Prostate gland (tissue), 2 donors: ENCODE data around the gene EXOSC7.

Experiments
- POLR2A ChIP-seq: fragments of 450-650 bp; IDR thresholded peaks from one replicate; pipeline ENCODE4 v1.6.1; 2016; ENCODE audit warnings: antibody characterized with exemption, mild to moderate bottlenecking
- TF ChIP-seq, protein P1 (sequence below), 4 experiments: fragments of 200-600 bp in 2 of 4; fragments of 450-650 bp in 2 of 4; sonication (generic) in 2 of 4; IDR thresholded peaks; 1 replicate in 3 of 4; 2 replicates in 1 of 4; pipeline ENCODE4 v1.5.1; 2016 to 2019; ENCODE audit warnings: antibody characterized with exemption in 4 of 4, mild to moderate bottlenecking in 2 of 4, moderate library complexity in 2 of 4

GRCh38 chr3:44995142-44995770 is 19.2 kb downstream of the EXOSC7 start:
- no peak for TF ChIP-seq POLR2A
- TF ChIP-seq, protein P1, sequence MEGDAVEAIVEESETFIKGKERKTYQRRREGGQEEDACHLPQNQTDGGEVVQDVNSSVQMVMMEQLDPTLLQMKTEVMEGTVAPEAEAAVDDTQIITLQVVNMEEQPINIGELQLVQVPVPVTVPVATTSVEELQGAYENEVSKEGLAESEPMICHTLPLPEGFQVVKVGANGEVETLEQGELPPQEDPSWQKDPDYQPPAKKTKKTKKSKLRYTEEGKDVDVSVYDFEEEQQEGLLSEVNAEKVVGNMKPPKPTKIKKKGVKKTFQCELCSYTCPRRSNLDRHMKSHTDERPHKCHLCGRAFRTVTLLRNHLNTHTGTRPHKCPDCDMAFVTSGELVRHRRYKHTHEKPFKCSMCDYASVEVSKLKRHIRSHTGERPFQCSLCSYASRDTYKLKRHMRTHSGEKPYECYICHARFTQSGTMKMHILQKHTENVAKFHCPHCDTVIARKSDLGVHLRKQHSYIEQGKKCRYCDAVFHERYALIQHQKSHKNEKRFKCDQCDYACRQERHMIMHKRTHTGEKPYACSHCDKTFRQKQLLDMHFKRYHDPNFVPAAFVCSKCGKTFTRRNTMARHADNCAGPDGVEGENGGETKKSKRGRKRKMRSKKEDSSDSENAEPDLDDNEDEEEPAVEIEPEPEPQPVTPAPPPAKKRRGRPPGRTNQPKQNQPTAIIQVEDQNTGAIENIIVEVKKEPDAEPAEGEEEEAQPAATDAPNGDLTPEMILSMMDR (IDR thresholded peaks at IDR 0.05) = no peak
